Sigmoid colon (tissue), 4 donors: ENCODE measurements around the gene MTO1.

Source experiments
- CTCF ChIP-seq, 4 experiments: fragments of 450-650 bp in 3 of 4; fragments of 200-600 bp in 1 of 4; IDR thresholded peaks; one replicate each; pipeline ENCODE4 v1.5.1; 2016 to 2019; ENCODE audit warnings: antibody characterized with exemption in 4 of 4, mild to moderate bottlenecking in 3 of 4, moderate library complexity in 2 of 4
- POLR2A ChIP-seq, 2 donors: fragments of 450-650 bp; IDR thresholded peaks; one replicate each; pipeline ENCODE4 v1.6.1; 2016; ENCODE audit warnings: antibody characterized with exemption in 2 of 2, mild to moderate bottlenecking in 2 of 2, moderate library complexity in 2 of 2
- POLR2AphosphoS5 ChIP-seq, 4 donors: sonication (generic); formaldehyde crosslinking; IDR thresholded peaks; one replicate each; pipeline ENCODE4 v1.6.1; 2017; ENCODE audit warnings: antibody characterized with exemption in 4 of 4

- no peak for TF ChIP-seq CTCF (IDR thresholded peaks at IDR 0.05)
- TF ChIP-seq POLR2A (IDR thresholded peaks at IDR 0.05): no peak
- TF ChIP-seq POLR2AphosphoS5 (IDR thresholded peaks at IDR 0.05): no peak
Observed at GRCh38 chr6:73515204-73515655, 53.7 kb downstream of the MTO1 start.
